AG08396 (cell line): Measurements from ENCODE around the gene EVC2.

ENCODE experiments used
- DNase-seq: peaks from one replicate; pipeline ENCODE4 v3.0.0; 2012; ENCODE audit warnings: low spot score, mixed read lengths

EVC2 gene

GRCh38 chr4:5562476-5562875 lies 145.9 kb downstream of the EVC2 start:
- no peak for DNase-seq

GRCh38 chr4:5561286-5561685 lies 147.1 kb downstream of the EVC2 start:
- no peak for DNase-seq

GRCh38 chr4:5558502-5558901 lies 149.9 kb downstream of the EVC2 start:
- DNase-seq: no peak

- DNase-seq: no peak
These were observed 154.0 kb downstream of the EVC2 start for GRCh38 chr4:5554376-5554775.

GRCh38 chr4:5553801-5554200 lies 154.6 kb downstream of the EVC2 start:
- DNase-seq: no peak

GRCh38 chr4:5552451-5552850 lies 155.9 kb downstream of the EVC2 start:
- no peak for DNase-seq

GRCh38 chr4:5547651-5548249 lies 160.6 kb downstream of the EVC2 start:
- DNase-seq: no peak

GRCh38 chr4:5545271-5545670 lies 163.1 kb downstream of the EVC2 start:
- DNase-seq: no peak

GRCh38 chr4:5544762-5545161 lies 163.6 kb downstream of the EVC2 start:
- DNase-seq: no peak

GRCh38 chr4:5543681-5544080 lies 164.7 kb downstream of the EVC2 start:
- DNase-seq: no peak

- no peak for DNase-seq
These were observed 167.2 kb downstream of the EVC2 start for GRCh38 chr4:5541169-5541568.

- DNase-seq: no peak
These were observed 168.8 kb downstream of the EVC2 start for GRCh38 chr4:5539584-5539983.

- DNase-seq: no peak
These were observed 176.3 kb downstream of the EVC2 start for GRCh38 chr4:5532100-5532499.

GRCh38 chr4:5528031-5528436 lies 180.3 kb downstream of the EVC2 start:
- no peak for DNase-seq

- no peak for DNase-seq
These were observed 181.1 kb downstream of the EVC2 start for GRCh38 chr4:5527211-5527610.

- no peak for DNase-seq
These were observed 182.1 kb downstream of the EVC2 start for GRCh38 chr4:5526080-5526846.

GRCh38 chr4:5524446-5525299 lies 183.7 kb downstream of the EVC2 start:
- peak; percentile 29 for DNase-seq

GRCh38 chr4:5517372-5517771 lies 191.0 kb downstream of the EVC2 start:
- no peak for DNase-seq

GRCh38 chr4:5515646-5516045 lies 192.7 kb downstream of the EVC2 start:
- DNase-seq: no peak
